ENCODE measurements around the gene PITPNM3.

GRCh38 chr17:6502142-6502541 is 54.2 kb downstream of the PITPNM3 start:
- TF ChIP-seq, protein P1, sequence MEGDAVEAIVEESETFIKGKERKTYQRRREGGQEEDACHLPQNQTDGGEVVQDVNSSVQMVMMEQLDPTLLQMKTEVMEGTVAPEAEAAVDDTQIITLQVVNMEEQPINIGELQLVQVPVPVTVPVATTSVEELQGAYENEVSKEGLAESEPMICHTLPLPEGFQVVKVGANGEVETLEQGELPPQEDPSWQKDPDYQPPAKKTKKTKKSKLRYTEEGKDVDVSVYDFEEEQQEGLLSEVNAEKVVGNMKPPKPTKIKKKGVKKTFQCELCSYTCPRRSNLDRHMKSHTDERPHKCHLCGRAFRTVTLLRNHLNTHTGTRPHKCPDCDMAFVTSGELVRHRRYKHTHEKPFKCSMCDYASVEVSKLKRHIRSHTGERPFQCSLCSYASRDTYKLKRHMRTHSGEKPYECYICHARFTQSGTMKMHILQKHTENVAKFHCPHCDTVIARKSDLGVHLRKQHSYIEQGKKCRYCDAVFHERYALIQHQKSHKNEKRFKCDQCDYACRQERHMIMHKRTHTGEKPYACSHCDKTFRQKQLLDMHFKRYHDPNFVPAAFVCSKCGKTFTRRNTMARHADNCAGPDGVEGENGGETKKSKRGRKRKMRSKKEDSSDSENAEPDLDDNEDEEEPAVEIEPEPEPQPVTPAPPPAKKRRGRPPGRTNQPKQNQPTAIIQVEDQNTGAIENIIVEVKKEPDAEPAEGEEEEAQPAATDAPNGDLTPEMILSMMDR (conservative IDR thresholded peaks at IDR 0.05 in 1 of 2, IDR thresholded peaks at IDR 0.05 in 1 of 2; ENCODE audit: extremely low read depth in 1 of 2, insufficient read depth in 1 of 2, low read depth in 1 of 2, low read length in 2 of 2), result no peak
- TF ChIP-seq EZH2 (IDR thresholded peaks at IDR 0.05; ENCODE audit: borderline replicate concordance, low read length), result no peak
